HG03039 (cell line): ENCODE data around the gene CCBE1.

Experiments
- ATAC-seq: cut with Tn5 transposase; IDR thresholded peaks from one replicate; pipeline ENCODE4 v1.9.1; 2021; ENCODE audit warnings: mild to moderate bottlenecking, moderate library complexity; ENCODE audit not compliant: unreplicated experiment

The CCBE1 gene

DNA sequence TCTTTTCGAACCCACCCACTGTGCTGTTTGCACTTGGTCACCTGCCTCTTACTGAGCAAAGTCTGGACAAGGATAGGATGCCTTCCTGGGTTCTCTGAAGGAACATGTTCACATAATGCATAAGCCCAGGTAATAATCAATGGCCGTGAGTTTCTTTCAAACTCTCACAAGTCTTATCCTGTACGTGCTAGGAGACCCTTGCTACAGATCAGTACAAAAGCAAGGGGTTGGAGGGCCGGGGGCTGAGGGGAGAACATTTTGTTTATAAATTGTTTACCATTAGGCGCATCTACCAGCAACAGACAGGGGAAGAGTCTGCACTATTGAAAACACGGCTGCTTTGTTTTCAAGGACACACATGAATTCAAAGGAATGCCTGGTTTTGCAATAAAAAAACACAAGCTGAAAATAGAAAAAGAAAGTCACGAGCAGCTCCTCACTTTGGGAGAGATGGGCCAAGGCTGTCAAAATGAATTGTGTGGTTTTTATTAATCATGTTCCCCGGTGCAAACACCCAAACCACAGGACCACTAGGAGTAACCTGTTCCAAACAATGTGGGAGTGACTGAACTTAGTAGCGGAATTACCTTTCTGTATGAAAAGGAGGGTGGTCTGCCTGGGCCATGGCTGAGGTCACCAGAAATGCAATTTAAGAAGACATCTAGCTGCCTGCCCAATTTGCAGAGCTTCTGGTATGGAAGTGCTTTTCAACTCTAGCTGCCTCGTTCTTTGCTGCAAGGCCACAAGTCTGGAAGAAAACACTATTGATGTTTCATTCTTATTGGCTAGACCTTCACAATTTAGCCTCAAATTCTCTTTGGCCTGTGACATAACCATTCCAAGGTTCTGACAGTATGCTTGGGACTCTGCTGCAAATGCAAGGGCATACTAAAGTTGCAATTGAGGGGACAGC lies 73.5 kb downstream of the CCBE1 start:
- no peak for ATAC-seq

DNA sequence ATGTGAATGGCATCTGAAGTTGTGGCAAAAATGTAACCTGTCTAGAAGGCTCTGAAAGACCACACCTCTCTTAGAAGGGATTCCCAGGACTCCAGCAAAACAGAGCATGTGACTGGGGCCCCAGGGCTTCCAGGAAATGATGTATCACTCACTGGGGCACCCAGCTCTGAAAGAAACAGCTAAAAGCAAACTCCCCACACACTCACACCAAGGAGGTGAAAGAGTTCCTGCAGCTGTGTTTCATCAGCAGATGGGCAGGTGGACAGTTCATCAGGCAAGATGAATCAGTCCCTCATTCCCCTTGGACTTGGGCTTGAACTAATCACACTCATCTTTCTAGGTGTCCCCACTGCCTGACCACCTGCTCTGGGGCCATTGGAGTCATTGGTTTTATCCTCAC lies 76.2 kb downstream of the CCBE1 start:
- ATAC-seq, result no peak

DNA sequence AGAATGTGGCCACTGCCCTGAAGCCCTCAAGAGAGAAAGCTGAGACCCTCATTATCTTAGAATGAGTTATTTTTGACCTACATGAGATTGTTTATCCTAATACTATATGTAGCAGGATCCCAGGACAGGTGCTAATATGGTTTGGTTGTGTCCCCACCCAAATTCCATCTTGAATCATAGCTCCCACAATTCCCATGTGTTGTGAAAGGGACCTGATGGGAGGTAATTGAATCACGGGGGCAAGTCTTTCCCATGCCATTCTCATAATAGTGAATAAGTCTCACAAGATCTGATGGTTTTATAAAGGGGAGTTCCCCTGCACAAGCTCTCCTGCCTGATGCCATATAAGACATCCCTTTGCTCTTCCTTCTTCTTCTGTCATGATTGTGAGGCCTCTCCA lies 76.8 kb downstream of the CCBE1 start:
- no peak for ATAC-seq

DNA sequence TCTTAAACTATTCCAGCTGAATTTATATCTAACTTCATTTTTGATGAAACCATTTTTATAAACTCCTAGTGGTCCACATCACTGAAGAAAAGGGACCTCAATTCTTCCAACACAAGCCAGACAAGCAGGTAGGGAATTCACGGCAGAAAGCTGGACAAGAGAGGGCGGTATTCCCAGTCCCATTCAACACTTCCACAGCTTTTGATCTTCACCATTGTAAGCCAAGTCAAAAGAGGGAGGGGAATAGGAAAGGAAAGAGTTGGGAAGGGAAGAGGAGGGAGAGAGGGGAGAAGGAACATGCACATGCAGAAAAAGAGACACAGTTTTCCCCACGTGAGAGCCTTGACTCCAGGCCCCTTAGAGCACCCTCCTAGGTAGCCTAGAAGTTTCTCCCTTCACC lies 77.4 kb downstream of the CCBE1 start:
- no peak for ATAC-seq

DNA sequence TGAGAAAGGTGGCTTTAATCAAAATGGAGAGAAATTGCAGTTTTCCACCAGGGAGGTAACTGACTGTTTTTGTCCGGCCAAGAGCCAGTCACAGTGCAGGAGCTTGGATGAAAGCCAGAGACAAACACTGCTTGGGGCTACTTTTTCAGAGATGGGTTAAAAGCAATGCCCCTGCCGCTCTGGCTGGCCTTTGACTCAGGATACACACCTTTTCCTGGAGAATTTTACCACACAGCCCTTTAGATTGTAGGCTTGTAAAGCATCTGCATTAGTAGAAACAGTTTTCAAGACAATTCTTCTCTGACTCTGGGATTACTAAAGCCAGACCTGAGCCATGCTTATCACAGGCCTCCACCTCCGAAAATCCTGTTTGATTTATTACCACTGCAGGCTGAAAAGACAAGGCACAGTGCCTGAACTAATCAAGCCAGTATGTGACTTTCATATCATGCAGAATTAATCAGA lies 79.7 kb downstream of the CCBE1 start:
- no peak for ATAC-seq

DNA sequence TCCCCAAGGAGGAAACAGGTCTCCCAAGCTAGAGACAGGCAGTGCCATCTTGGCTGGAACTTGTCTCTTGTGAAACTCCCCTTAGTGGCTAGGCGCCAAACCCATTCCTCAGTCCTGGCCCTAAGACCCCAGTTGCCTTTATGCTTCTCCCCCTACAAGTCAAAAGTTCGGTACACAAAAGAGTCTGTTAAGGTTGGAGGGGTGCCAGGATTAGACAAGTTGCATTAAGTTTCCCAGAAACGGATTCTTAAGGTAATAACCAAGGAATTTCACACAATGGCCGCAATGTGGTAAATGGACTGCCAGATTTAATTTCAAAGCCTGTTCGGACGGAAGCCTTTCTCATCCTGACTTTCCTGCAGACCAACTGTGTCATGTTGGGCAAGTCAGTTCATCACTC lies 80.7 kb downstream of the CCBE1 start:
- ATAC-seq, result no peak

DNA sequence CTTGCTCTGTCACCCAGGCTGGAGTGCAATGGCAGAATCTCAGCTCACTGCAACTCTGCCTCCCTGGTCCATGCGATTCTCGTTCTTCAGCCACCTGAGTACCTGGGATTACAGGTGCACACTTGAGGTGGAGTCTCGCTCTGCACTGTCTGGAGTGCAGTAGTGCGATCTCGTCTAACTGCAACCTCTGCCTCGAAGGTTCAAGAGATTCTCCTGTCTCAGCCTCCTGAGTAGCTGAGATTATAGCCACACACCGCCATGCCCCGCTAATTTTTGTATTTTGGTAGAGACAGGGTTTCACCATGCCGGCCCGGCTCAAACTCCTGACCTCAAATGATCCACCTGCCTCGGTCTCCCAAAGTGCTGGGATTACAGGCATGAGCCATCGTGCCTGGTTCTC lies 83.3 kb downstream of the CCBE1 start:
- no peak for ATAC-seq

DNA sequence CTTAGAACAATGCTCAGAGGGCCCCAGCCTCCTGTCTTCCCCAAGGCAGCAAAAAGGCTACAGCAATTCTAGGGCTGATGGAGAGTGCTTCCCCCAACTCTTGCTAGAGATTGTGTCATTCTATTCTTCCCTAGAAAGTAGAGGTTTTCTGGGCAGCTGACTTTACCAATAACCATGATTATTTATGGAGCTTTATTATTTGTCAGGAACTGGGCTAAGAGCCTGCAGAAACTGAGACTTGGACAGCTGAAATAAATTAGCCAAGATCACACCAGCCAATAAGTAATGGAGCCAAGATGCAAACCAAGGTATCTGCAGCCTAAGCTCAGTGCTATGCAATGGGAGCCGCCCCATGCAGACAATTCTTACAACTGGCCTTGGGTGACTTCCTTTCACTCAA lies 84.8 kb downstream of the CCBE1 start:
- ATAC-seq, result no peak

DNA sequence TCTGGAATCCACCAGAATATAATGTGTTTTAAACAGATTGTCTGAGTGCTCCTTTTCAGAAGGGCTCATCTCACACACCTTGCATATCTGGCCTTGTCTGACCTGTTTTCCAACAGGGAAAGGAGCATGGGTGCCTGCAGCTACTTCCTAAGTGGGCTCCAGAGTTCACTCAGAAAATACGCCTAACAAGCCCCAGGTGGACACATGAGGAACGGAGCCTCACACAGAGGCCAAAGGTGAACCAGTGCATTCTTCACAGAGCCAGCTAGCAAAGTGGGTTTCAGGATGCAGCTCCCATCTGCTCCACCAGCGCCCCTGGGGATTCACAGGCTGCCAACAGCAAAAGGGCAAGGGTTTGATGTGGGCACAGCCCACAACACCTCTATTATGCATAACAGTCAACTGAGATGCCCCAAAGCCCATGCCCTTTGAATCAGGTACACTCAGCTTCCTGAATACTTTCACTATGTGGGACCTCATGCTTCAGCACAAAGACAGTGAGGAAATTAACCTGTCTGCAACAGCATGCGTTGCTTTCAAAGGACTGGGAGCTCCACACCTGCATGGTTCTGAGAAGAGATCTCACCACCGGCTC lies 86.6 kb downstream of the CCBE1 start:
- no peak for ATAC-seq

DNA sequence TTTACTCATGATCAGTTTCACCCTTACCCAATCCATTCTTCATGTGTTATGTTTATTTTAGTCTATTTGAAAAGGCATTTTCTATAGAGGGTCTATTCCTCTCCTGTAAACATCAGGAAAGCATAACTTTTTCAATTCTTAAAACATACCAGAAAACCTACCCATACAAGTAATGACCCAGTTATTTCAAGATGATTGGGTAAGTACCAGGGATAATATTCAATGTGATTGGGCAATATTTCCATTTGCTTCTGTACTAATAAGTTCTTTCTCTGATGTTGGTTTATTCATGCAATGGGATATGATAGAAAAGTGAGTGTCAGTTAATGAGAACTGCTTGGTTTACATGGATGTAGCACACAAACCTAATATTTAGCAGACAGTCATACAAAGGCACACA lies 87.6 kb downstream of the CCBE1 start:
- ATAC-seq, result no peak

DNA sequence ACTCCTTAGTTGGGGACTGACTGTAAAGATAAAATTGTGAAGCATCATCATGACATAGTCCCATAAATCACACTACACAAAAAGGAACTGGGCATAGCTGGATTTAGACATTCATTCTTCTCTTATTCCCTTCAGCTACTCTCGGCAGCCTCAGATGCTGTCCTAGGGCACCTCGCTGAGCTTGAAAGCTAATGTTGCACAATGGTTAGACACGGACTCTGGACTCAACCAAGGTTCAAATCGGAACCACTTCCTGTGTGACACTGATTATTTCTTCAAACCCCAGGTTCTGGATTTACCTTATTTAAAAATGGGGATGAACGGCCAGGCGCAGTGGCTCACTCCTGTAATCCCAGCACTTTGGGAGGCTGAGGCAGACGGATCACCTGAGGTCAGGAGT lies 89.8 kb downstream of the CCBE1 start:
- ATAC-seq, result no peak

DNA sequence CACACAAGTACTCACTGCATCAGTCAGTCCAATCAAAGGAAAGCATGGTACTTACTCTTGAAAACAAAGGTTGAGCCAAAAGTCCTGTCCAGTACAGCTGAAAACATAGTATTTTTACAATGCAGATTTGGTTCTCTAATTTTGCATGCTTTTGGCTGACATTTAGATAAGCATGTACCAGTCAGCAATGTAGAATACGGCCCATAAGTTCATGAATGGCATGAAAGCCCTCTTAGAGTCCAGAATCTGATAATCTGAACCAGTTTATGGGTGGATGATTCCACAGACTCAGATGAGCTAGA lies 90.2 kb downstream of the CCBE1 start:
- ATAC-seq, result no peak

DNA sequence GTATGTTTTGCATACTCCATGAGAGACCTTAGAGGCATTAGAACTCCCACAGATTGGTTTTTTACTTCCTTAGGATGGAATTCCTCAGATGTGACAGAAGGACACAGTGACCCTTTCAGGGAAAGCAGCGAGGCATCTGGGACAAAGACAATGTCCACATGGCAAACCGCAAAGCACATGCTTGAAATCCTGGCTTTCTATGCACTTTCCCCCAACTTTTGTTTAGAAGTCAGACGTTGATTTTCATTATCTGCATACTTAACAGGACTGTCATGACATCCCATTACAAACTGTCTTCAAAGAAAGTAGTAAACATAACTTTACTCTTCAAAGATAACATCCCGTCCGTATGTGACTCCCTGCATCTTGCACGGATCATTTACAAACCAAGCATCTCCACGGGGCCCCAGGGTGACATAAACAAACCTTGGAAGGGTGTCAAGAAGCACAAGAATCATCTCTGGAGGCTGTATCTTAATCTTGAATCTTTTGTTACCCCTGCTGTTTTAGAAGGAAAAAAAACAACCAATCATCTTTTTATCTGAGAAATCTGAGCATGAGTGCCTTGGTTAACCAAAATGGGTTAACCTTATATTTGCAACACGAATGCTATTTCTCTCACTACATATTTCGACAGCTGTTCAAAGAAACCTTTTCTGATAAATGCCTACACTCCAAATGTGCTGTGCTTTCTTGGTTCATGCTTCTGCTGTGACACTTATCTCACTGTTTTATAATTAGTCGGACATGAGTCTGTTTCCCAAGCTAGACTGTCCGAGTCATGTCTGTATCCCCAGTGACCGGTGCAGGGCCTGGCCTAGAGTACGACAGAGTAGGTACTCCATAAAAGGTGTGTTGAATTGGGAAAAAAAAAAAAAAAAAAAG lies 90.8 kb downstream of the CCBE1 start:
- no peak for ATAC-seq

DNA sequence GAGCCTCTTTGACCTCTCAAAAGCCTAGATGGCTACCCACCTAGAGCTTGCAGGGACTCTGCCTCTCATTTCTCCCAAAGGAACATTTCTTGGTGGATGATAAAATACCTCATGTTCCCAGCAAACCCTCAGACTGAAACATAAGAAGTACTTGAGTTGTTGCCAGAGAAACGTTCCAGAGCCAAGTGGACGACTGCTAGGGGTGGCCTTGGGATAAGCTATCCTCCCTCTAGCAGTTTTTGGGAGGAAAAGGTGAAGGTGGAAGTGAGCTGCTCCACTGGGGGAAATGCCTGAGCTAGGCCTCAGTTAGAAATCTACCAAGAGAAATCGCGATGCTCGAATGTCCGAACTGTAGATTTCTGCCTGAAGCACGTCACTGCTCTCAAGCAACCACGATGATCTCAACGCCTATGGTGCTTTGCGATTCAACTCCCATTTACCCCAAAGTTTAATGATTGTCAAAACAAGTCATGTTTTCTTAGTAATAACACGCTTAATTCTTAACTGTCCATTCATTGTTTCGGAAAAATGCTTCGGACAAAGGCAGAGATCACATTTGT lies 91.5 kb downstream of the CCBE1 start:
- ATAC-seq, result no peak

DNA sequence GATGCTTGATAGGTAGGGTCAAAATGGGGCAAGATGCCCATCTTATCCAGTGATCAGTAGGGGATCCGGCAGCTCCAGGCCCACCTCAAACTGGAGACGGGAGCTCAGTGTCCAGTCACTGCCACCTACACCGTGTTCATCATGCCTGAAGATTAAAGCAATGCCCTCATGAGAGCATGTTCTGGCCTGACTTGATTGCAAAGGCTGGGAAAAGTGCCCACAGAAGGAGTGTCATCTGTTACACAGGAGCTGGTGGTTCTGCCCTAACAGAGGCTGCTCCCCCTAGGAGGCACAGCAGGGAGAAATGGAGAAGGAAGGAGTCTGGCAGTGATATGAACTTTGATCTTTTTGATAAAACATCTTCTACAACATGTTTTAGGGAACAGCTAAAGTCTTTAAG lies 92.3 kb downstream of the CCBE1 start:
- no peak for ATAC-seq

DNA sequence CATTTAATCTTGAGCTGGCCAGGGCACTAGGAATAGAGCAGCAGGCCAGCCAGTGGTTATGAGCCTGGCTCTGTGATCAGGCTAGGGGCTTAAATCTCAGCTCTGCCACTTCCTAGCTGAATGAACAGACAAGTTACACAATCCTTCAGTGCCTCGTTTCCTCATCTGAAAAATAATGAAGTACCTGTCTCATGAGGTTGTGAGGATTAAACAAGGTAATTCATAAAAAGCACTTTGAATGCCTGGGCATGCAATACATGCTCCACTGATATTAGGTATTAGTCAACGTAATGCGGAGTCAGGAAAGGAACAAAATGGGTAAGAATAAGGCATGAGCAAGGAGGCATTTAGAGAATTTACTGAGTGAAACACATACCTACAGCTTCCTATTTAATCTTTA lies 100.2 kb downstream of the CCBE1 start:
- ATAC-seq, result no peak

DNA sequence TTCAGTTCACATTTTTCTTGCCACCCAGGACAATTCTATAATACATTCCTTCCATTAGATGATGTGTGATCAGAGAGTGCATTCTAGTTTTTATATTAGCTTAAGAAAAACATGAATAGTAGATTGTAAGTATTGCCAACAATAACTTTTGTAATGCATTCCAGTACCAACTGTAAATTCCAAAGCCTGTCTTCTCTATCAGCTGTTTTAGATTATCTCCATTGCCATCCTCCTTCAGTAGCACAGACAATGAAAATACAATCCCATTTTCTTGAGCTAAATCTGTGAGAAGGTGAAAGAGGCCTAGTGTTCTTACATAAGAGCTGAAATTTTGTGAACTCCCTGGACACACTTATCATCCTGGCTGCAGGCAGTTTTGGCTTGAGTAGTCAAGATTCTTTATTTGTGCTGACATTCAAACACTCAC lies 103.9 kb downstream of the CCBE1 start:
- no peak for ATAC-seq

DNA sequence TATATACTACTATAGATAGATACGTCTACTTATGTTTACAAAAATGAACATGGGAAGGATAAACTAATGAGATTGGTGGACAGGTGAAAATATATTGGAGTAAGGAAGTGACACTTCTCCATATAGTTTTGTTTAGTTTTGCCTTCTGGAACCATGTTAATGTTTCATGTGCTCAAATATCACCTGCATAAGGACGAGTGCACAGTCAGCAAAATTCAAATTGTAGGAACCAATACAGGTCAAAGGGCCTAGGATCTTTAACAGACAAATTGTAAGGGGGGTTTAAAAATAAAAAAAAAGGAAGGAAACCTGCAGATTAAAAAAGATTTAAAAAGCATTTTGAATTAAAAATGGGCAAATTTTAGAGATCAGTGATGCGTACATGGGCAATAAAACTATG lies 104.6 kb downstream of the CCBE1 start:
- no peak for ATAC-seq

DNA sequence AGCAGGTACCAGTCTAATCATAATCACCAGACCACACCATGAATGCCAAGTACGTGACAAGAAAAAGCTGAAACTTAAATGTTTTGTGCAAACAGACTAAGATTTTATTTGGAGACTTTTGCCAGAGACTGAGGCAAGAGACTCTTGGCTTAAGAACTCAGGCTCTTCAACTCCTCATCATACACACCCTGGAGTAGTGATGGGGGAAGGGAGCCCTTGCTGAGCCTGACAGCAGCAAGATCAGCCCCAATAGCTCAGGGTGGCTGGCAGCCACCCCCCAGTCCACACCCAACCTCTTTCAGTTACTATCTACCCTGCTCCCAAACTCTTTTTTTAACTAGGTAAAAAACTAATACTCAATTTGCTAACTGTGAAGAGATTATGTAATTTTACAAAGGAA lies 114.8 kb downstream of the CCBE1 start:
- ATAC-seq, result no peak

DNA sequence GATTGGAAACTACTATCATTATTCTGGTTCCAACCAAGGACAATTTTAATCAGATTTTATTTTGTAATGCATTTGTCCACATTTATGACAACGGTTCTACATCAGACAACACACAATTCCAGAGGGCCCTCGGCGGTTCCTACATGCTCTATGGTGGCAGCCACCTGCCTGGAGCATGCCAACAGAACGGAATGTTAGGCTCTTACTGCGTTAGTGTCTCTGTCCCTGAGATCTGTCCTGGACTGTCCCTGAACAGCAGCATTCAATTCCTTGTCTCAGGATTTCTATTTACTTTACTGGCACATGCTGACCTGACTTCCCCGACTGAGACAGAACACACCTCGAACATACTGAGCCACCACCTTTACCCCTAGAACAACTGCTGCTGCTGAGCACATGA lies 117.7 kb downstream of the CCBE1 start:
- no peak for ATAC-seq

DNA sequence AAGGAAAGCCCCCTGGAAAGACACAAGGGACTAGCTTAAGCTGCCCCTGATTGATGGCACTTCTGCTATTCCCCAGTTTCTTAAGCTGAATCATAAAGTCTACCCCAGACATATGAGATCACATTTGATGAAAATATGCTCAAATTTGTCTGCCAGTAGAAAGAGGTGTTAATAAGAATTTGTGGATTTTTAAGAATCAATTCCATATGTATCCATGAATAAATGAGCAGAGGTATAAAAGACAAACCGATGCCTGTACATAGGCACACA lies 119.9 kb downstream of the CCBE1 start:
- ATAC-seq, result no peak
